GM12874 (cell line): ENCODE data around the gene RSRC1.

Source experiments
- TF ChIP-seq, protein P1 (sequence below): IDR thresholded peaks from 2 replicates; pipeline ENCODE4 v1.5.1; 2011; ENCODE audit warnings: low read depth, mild to moderate bottlenecking, control low read depth, low read length, moderate library complexity; ENCODE audit not compliant: insufficient read depth

The RSRC1 gene

DNA sequence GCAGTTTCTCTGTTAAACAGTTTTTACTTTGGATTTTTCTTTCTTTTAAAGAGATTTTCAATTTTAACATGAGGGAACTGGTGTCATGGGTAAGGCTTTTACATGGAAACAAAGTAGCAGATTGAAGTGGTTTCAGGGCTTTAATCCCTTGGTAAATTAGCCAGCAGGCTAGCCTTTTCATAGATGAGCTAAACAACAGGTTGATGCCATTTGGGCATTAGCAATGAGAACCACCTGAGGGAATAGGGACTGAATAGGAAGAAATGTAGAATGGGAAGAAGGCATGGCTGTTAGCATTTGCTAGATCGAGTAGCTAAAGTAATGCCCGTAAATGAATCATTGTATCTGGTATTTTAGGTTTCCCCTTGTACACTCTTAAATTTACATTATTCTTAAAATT lies 295.6 kb downstream of the RSRC1 start:
- TF ChIP-seq, protein P1, sequence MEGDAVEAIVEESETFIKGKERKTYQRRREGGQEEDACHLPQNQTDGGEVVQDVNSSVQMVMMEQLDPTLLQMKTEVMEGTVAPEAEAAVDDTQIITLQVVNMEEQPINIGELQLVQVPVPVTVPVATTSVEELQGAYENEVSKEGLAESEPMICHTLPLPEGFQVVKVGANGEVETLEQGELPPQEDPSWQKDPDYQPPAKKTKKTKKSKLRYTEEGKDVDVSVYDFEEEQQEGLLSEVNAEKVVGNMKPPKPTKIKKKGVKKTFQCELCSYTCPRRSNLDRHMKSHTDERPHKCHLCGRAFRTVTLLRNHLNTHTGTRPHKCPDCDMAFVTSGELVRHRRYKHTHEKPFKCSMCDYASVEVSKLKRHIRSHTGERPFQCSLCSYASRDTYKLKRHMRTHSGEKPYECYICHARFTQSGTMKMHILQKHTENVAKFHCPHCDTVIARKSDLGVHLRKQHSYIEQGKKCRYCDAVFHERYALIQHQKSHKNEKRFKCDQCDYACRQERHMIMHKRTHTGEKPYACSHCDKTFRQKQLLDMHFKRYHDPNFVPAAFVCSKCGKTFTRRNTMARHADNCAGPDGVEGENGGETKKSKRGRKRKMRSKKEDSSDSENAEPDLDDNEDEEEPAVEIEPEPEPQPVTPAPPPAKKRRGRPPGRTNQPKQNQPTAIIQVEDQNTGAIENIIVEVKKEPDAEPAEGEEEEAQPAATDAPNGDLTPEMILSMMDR, result no peak

DNA sequence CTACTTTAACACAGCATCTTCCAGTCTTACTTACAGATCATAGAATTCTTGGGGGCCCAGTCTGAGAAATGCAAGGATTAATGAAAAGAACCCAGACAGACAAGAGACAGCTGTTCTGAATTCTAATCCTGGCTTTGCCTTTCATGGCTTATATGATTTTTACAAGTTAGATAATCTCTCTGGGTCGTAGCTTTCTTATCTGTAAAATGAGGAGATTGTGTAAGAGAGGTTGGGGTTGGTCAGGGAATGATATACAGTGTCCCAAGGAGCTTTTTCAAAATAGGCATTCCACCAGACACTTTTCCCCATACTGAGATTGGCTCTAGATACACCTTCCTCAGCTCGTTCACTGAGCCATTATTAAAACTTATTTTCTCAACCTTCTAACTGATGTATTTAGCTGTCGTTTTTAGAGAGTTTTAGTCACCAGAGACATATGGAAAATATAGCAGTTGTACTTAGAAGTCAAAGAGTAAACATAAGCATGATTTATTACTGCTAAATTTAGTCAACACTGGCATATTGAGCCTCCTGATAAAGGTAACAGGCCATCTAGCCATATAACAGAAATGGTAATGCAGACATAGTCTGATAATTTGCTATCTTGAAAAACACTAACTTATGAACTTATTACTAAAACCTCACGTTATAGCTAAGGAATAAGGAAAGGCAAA lies 298.1 kb downstream of the RSRC1 start:
- TF ChIP-seq, protein P1, result no peak

DNA sequence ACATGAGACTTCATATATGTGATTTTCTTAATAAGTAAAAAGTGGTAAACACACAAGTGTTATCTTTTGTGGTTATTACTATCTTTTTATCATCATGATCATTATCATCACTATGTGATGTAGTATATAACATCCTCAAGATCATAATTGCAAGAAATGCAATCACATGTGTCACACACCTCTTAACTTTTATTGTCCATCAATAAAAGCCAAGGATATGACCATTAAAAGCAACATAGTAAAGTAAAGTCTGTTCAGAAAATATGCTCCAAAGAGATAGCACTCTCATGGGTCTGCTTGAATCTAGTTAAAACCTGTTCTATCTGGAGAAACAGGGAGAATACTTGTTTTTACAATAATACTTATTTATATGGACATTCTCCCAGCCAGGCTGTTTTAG lies 308.1 kb downstream of the RSRC1 start:
- TF ChIP-seq, protein P1, result no peak

DNA sequence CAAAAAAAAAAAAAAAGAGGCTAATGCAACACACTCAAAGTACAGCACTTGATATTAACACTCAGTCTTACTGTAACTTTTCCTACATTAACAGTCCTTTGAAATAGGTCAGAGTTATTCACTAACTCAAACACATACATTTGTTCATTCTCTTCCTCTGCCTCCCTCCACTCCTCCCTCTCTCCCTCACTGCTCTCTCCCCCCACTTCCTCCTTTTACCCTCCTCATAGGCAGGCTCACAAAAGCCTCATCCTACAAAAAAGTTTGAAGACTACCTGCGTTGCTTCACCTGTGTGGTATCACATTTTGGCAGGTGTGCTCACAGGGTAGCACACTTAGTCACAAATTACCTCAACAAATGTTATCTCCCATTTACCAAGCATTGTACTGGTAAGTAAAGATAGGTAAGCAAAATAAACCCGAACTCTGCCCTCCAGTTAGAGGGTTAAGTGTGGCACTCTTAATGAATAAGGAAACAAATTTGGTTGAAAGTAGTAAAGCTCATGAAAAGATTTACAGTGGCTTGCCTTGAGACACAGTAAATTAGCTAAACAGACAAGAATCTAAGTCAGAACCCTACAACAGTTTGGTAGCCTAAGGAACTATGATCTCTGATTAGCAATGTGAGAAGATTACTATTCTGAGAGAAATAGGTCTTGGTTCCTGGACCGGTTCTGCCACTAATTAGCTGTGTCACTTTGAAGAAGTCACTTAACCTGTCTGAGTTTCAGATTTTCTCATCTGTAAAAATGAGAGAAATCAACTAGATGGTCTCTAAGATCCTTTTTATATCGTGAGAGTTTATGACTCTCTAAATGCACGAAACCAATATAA lies 310.1 kb downstream of the RSRC1 start:
- TF ChIP-seq, protein P1, result no peak

DNA sequence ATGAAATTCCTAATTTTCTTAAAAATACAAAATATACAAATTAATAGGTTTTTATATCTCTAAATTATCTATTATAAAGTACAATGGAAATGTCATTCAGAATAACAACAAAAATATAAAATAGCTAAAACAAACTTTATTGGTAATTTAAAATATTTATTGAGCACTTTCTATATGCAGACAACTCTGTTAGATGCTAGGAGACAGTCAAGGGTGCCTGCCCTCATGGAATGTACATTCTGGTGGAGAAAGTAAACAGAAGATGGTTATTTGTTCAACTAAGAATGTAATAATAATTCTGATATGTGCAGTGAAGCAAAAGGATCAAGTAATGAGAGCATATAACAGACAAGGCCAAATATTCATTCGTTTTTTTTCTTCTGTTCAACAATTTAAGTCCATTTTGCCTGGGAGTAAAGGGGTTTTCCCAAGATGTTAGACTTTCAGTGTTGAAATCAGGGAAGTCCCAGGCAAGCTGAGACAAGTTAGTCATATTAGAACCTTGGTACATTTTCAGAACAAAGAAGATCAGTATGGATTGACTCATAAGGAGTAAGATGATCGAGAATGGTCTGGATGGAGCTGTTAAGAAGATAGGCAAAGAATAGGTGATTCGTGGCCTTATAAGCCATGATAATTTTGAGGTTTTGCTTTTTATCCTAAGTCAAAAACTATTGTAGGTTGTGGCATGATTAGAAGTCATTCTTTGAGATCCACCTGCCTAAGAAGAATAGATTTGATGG lies 310.9 kb downstream of the RSRC1 start:
- TF ChIP-seq, protein P1, result no peak

DNA sequence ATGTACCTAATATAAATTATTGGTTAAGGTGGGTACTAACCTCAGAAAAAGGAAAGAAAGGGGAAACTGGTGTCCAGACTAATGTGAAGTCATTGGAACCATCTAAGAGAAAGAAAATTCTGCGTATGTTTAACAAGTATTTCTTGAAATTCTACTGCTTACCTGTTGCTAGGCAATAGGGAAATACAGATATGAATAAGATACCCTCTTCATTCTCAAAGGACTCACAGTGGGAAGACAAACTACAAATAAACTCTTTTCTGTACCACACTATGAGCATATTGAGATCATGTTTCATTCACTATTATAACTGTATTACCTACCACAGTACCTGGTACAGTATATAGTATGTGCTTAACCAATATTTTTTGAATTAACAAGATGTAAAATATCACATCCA lies 320.6 kb downstream of the RSRC1 start:
- TF ChIP-seq, protein P1, result no peak

DNA sequence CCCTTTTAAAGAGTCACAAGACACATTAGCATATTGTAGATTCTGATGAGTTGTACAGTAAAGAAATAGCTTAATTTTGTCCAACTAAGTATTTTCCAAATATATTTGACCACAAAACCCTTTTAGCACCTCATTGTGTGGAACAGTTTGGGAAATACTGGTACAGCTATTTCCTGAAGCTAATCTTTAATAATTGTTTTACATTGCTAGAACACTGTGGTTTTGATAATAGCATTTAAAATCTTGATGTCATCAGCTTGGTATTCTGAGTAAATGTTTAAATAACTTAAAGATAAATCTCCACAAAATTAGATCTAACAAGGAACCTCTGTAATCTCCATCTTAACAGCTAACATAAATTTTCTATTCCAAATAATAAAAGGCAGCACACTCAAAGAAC lies 321.1 kb downstream of the RSRC1 start:
- TF ChIP-seq, protein P1, result no peak
